WI38 (cell line): ENCODE measurements around the gene DNAJC10.
"Not testable (repeated sequence)": the region's sequence is repeated elsewhere in the genome, so short reads cannot be mapped to it uniquely, and the experiment has no call there.

Source experiments
- H3K4me3 ChIP-seq: 2 replicates; pipeline ENCODE4 v1.5.1; 2011; ENCODE audit warnings: low read depth, mild to moderate bottlenecking, control low read depth, low read length
- TF ChIP-seq, protein P1 (sequence below): IDR thresholded peaks from 2 replicates; pipeline ENCODE4 v1.5.1; 2012; ENCODE audit warnings: low read depth, mild to moderate bottlenecking, control low read depth, low read length

DNAJC10 gene

DNA sequence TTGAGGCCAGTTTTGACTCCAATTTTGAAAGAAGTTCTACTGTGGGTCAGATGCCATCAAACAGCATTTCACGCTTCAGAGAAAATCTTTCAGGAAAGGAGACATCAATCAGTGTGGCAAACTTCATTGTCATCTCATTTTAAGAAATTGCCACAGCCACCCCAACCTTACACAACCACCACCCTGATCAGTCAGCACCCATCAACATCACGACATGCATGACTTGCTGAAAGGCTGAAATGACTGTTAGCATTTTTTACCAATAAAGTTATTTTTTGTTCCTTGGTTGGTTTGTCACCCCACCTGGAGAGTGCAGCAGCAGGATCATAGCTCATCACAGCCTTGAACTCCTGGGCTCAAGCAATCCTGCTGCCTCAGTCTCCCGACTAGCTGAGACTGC lies 10.4 kb downstream of the DNAJC10 start:
- TF ChIP-seq, protein P1, sequence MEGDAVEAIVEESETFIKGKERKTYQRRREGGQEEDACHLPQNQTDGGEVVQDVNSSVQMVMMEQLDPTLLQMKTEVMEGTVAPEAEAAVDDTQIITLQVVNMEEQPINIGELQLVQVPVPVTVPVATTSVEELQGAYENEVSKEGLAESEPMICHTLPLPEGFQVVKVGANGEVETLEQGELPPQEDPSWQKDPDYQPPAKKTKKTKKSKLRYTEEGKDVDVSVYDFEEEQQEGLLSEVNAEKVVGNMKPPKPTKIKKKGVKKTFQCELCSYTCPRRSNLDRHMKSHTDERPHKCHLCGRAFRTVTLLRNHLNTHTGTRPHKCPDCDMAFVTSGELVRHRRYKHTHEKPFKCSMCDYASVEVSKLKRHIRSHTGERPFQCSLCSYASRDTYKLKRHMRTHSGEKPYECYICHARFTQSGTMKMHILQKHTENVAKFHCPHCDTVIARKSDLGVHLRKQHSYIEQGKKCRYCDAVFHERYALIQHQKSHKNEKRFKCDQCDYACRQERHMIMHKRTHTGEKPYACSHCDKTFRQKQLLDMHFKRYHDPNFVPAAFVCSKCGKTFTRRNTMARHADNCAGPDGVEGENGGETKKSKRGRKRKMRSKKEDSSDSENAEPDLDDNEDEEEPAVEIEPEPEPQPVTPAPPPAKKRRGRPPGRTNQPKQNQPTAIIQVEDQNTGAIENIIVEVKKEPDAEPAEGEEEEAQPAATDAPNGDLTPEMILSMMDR = no peak
- no peak overlapping the region for H3K4me3 ChIP-seq

DNA sequence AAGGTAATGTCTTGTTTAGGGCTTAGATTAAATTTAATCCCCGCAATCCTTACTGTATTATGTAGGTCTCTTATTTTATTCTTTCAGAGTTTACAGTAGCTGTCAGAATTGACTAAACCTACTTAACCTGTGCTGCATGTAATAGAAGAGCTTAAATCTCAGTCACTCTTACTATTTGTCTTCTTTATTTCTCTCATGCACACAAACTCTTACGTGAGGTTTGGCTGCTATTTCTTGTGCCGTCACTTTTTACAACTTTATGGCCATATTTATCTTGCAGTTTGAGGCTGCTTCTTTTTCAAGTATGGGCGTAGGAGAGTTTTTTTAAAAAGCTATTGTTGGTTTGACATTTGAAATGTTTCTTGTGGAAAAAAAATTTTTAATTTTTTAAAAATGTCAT lies 12.0 kb downstream of the DNAJC10 start:
- no peak overlapping the region for H3K4me3 ChIP-seq
- TF ChIP-seq, protein P1 = no peak

DNA sequence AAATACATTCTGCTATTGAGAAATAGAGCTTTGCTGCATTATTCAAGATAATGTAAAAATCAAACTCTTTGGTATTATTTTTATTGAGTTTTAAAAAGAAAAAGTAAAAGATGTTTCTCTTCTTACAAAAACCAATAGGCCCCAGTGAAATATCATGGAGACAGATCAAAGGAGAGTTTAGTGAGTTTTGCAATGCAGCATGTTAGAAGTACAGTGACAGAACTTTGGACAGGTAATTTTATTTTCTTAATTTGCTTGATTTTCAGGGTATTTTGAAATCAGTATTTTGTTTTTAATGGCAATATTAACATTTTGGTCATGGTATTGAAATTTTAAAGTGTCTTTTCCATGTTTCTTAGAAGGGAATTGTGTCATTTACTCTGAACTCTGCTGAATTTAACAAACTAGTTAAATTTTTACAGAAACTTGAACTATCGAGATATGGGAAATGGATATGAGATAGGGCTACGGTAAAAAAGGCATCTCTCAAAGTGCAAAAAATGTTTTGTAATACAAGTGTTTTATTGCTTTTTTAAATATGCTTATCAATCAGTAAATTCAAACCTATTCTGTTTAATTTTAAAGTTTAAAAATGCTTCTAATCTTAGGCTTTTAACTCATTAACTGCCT lies 13.8 kb downstream of the DNAJC10 start:
- TF ChIP-seq, protein P1 = no peak
- H3K4me3 ChIP-seq = no peak overlapping the region

DNA sequence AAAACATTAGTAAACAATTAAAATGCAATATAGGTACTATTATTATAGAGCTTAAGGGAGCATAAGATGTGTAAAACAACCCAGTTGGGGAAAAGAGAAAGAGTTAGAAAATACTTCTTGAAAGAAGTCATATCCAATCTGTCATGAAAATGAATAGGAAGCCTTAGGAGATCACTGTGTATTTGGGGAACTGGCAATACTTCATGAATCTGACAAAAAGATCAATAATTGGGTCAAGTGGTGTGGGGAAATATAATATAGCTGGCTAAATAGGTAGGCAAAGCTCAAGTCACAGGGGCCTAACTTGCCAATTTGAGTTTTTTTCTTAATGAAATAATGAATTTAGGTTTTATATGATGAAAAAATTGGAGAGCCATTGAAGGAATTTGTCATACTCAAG lies 14.4 kb downstream of the DNAJC10 start:
- TF ChIP-seq, protein P1 = no peak
- H3K4me3 ChIP-seq = no peak overlapping the region

DNA sequence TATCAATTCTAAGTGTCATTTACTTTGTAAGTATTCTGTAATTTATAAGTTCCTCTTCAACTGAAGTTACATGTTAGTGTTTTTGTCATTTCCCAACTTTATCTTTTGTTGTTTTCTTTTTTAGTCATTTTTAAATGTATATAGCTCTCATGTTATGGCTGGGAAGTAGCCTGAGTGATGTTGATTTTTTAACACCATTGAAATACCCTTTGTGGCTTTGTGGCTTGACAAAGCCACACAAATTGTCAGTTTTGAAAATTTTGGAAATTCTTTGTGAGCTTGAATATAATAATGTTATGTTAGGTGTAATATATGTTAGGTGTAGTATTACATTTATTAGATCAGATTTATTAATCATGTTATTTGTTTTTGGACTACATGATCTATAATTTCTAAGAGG lies 16.7 kb downstream of the DNAJC10 start:
- TF ChIP-seq, protein P1 = no peak

DNA sequence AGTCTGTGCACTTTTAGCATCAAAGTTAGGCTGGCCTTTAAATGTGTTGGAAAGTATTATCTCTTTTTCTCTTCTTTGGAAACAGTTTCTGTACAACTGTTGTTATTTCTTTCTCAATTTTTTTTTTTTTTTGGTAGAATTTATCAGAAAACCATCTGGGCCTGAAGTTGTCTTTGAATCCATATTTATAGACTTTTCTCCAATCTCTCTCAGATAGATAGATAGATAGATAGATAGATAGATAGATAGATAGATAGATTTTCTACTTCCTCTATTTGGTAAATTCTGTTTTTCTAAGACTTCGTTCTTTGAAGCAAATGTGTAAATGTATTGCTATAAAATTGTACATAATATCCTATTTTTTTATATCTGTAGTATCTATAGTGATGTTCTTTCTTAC lies 17.5 kb downstream of the DNAJC10 start:
- TF ChIP-seq, protein P1 = no peak
- no peak overlapping the region for H3K4me3 ChIP-seq

More for the DNA sequence above, 16.7 kb downstream of the DNAJC10 start:
- H3K4me3 ChIP-seq = no peak overlapping the region

DNA sequence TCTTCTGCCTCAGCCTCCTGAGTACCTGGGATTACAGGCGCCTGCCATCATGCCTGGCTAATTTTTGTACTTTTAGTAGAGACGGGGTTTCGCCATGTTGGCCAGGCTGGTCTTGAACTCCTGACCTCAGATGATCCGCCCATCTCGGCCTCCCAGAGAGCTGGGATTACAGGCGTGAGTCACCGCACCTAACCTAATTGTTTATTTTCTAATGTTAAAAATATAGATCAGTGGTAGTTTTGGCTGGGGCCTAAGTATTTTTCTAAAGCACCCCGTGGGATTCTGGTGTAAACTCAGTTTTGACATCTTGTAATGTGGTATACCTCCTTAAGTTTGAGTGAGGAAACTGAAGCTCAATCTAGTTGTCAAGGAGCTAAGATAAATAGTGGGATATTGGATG lies 20.8 kb downstream of the DNAJC10 start:
- H3K4me3 ChIP-seq = not testable (repeated sequence)

DNA sequence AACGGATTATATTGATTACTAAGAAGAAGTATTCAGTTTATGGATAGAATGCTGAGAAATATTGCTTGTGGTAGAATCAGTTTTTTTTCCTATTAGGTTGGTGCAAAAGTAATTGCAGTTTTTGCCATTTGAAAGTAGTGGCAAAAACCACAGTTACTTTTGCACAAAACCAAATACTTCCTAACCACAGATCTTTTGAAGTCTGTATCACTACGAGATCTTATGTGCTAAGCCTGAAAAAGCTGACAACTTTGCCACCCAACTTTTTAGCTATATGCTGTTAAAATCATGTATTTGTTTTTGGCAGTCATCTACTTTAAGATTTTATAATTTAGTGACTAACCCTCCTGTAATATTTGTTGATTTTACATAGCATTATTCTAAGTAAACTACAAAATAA lies 24.6 kb downstream of the DNAJC10 start:
- TF ChIP-seq, protein P1 = no peak
- H3K4me3 ChIP-seq = no peak overlapping the region
